ENCODE results near the gene ROR2.

Gene ROR2

GRCh38 chr9:91818647-91819403 is 131.2 kb downstream of the ROR2 start:
- no peak for DNase-seq
- TF ChIP-seq POLR2A (IDR thresholded peaks at IDR 0.05; ENCODE audit: low read length) (no peak), GATA1 (IDR thresholded peaks at IDR 0.05; ENCODE audit: low read depth, low read length) (no peak)

- TF ChIP-seq POLR2A (IDR thresholded peaks at IDR 0.05; ENCODE audit: low read length) (no peak), GATA1 (IDR thresholded peaks at IDR 0.05; ENCODE audit: low read depth, low read length) (no peak)
Measured at GRCh38 chr9:91818225-91818585, 131.8 kb downstream of the ROR2 start.

GRCh38 chr9:91817493-91818224 is 132.4 kb downstream of the ROR2 start:
- TF ChIP-seq POLR2A (IDR thresholded peaks at IDR 0.05; ENCODE audit: low read length), result no peak
- TF ChIP-seq GATA1 (IDR thresholded peaks at IDR 0.05; ENCODE audit: low read depth, low read length), result no peak
- DNase-seq, result no peak

More at GRCh38 chr9:91818225-91818585, 131.8 kb downstream of the ROR2 start:
- DNase-seq, result peak; percentile 19 to 45

- DNase-seq, result no peak
Measured at GRCh38 chr9:91817106-91817492, 132.9 kb downstream of the ROR2 start.

GRCh38 chr9:91816356-91816755 is 133.7 kb downstream of the ROR2 start:
- no peak for DNase-seq
- no peak for TF ChIP-seq GATA1 (IDR thresholded peaks at IDR 0.05; ENCODE audit: low read depth, low read length)
- no peak for TF ChIP-seq POLR2A (IDR thresholded peaks at IDR 0.05; ENCODE audit: low read length)

More at GRCh38 chr9:91817106-91817492, 132.9 kb downstream of the ROR2 start:
- TF ChIP-seq GATA1 (IDR thresholded peaks at IDR 0.05; ENCODE audit: low read depth, low read length) (no peak), POLR2A (IDR thresholded peaks at IDR 0.05; ENCODE audit: low read length) (no peak)

- no peak for DNase-seq
- TF ChIP-seq GATA1 (IDR thresholded peaks at IDR 0.05; ENCODE audit: low read depth, low read length), result no peak
- no peak for TF ChIP-seq POLR2A (IDR thresholded peaks at IDR 0.05; ENCODE audit: low read length)
Measured at GRCh38 chr9:91815896-91816295, 134.1 kb downstream of the ROR2 start.

GRCh38 chr9:91814753-91815152 is 135.3 kb downstream of the ROR2 start:
- DNase-seq, result no peak
- no peak for TF ChIP-seq GATA1 (IDR thresholded peaks at IDR 0.05; ENCODE audit: low read depth, low read length)
- no peak for TF ChIP-seq POLR2A (IDR thresholded peaks at IDR 0.05; ENCODE audit: low read length)

- TF ChIP-seq POLR2A (IDR thresholded peaks at IDR 0.05; ENCODE audit: low read length) (no peak), GATA1 (IDR thresholded peaks at IDR 0.05; ENCODE audit: low read depth, low read length) (no peak)
- no peak for DNase-seq
Measured at GRCh38 chr9:91814201-91814600, 135.8 kb downstream of the ROR2 start.

- TF ChIP-seq POLR2A (IDR thresholded peaks at IDR 0.05; ENCODE audit: low read length), result no peak
- TF ChIP-seq GATA1 (IDR thresholded peaks at IDR 0.05; ENCODE audit: low read depth, low read length), result no peak
- no peak for DNase-seq
Measured at GRCh38 chr9:91813176-91813795, 136.7 kb downstream of the ROR2 start.

GRCh38 chr9:91812191-91812590 is 137.8 kb downstream of the ROR2 start:
- DNase-seq, result no peak
- TF ChIP-seq GATA1 (IDR thresholded peaks at IDR 0.05; ENCODE audit: low read depth, low read length) (no peak), POLR2A (IDR thresholded peaks at IDR 0.05; ENCODE audit: low read length) (no peak)

GRCh38 chr9:91811024-91811909 is 138.8 kb downstream of the ROR2 start:
- TF ChIP-seq POLR2A (IDR thresholded peaks at IDR 0.05; ENCODE audit: low read length), result no peak
- TF ChIP-seq GATA1 (IDR thresholded peaks at IDR 0.05; ENCODE audit: low read depth, low read length), result no peak
- no peak for DNase-seq

- DNase-seq, result no peak
- TF ChIP-seq POLR2A (IDR thresholded peaks at IDR 0.05; ENCODE audit: low read length) (no peak), GATA1 (IDR thresholded peaks at IDR 0.05; ENCODE audit: low read depth, low read length) (no peak)
Measured at GRCh38 chr9:91810286-91810905, 139.6 kb downstream of the ROR2 start.
